HepG2 (cell line): ENCODE data around the gene GBGT1. TPM values are rescaled to one million over a fixed set of nuclear protein-coding genes. Genes with fewer than 3 reads are reported as not detected.

ENCODE experiments used
- ATAC-seq: fragments of 200-7000 bp; cut with Tn5 transposase; 3 replicates; pipeline ENCODE4 v1.9.1; 2020; ENCODE audit warnings: mild to moderate bottlenecking, moderate library complexity
- BruUV-seq: library from RNA; stranded (reverse); fragments of 400-500 nt; replicated peaks from 2 replicates; lab custom pipeline; 2021; lab: Mats Ljungman, UMichigan
- CTCF ChIA-PET: fragments of 300-600 bp; formaldehyde crosslinking; extraction: SDS; loops from one replicate; lab custom pipeline; 2021; ENCODE audit warnings: low total read pairs, inconsistent platforms, low intra/inter-chr PET ratio; lab: Yijun Ruan, JAX
- POLR2A ChIA-PET: fragments of 350-600 bp; sonication (Branson Sonifier 250); formaldehyde crosslinking; loops from one replicate; lab custom pipeline; 2020; ENCODE audit warnings: antibody characterized with exemption, inconsistent platforms; lab: Yijun Ruan, JAX
- DNase-seq: peaks from one replicate; pipeline ENCODE4 v3.0.0-alpha.2; 2015; ENCODE audit warnings: low spot score
- FAIRE-seq: peaks from 3 replicates; lab custom pipeline; 2011; peaks lifted over from hg19 to GRCh38; lab: Jason Lieb, UNC
- H2AFZ ChIP-seq: one replicate; pipeline ENCODE4 v1.6.1; 2011; ENCODE audit warnings: low read length, inconsistent platforms
- H3K27ac ChIP-seq: fragments of 300-600 bp; 3 replicates; pipeline ENCODE4 v1.8.0; 2011; ENCODE audit warnings: mixed run types, mild to moderate bottlenecking, mixed read lengths, low read length, inconsistent platforms; ENCODE audit not compliant: insufficient read depth; ENCODE audit errors: extremely low read length
- H3K27me3 ChIP-seq, 2 experiments: fragments of 200-600 bp in 1 of 2; 2 replicates in 1 of 2; 3 replicates in 1 of 2; pipeline versions ENCODE4 v1.6.0 to v1.8.0; 2011; ENCODE audit warnings: low read length in 2 of 2, mild to moderate bottlenecking in 2 of 2, moderate library complexity in 2 of 2, inconsistent platforms in 1 of 2; ENCODE audit not compliant: insufficient read depth in 2 of 2, control insufficient read depth in 1 of 2
- H3K36me3 ChIP-seq, 2 experiments: fragments of 200-600 bp in 1 of 2; replicated peaks in 1 of 2; 2 replicates in 1 of 2; 3 replicates in 1 of 2; pipeline versions ENCODE4 v1.5.1 to v1.8.0; 2011; ENCODE audit warnings: low read length in 2 of 2, inconsistent platforms in 1 of 2; ENCODE audit not compliant: insufficient read depth in 2 of 2, control insufficient read depth in 1 of 2
- H3K4me1 ChIP-seq: 2 replicates; pipeline ENCODE4 v1.5.1; 2012; ENCODE audit warnings: low read length, inconsistent platforms; ENCODE audit not compliant: insufficient read depth
- H3K4me2 ChIP-seq: 2 replicates; pipeline ENCODE4 v1.6.0; 2011; ENCODE audit warnings: low read depth, low read length, inconsistent platforms
- H3K4me3 ChIP-seq, 3 experiments: fragments of 200-600 bp in 1 of 3; sonication (generic), shearing (Covaris generic) in 1 of 3; replicated peaks in 1 of 3; 2 replicates each; pipeline ENCODE4 v1.5.1; 2011 to 2016; ENCODE audit warnings: low read length in 3 of 3, inconsistent platforms in 2 of 3, low read depth in 2 of 3, mild to moderate bottlenecking in 2 of 3, control low read depth in 1 of 3, mixed read lengths in 1 of 3; ENCODE audit not compliant: insufficient read depth in 1 of 3
- H3K79me2 ChIP-seq: one replicate; pipeline ENCODE4 v1.6.1; 2011; ENCODE audit warnings: low read length, inconsistent platforms; ENCODE audit not compliant: insufficient read depth
- H3K9ac ChIP-seq: 2 replicates; pipeline ENCODE4 v1.6.0; 2011; ENCODE audit warnings: mild to moderate bottlenecking, low read depth, low read length, inconsistent platforms; ENCODE audit not compliant: insufficient read depth
- H3K9me3 ChIP-seq: 2 replicates; pipeline ENCODE4 v1.5.1; 2012; ENCODE audit warnings: mild to moderate bottlenecking, low read length
- H4K20me1 ChIP-seq: 2 replicates; pipeline ENCODE4 v1.6.0; 2011; ENCODE audit warnings: inconsistent platforms, mild to moderate bottlenecking, low read length, moderate library complexity; ENCODE audit not compliant: insufficient read depth
- AGO2 ChIP-seq: fragments of 200-400 bp; formaldehyde crosslinking; optimal IDR thresholded peaks from 2 replicates; pipeline ENCODE3; 2017; ENCODE audit warnings: mild to moderate bottlenecking, low read depth, low read length, moderate library complexity
- HNRNPL ChIP-seq: fragments of 200-400 bp; formaldehyde crosslinking; IDR thresholded peaks from 2 replicates; pipeline ENCODE4 v1.6.1; 2017; ENCODE audit warnings: mild to moderate bottlenecking, low read depth, low read length
- MYC ChIP-seq: sonication (generic); formaldehyde crosslinking; IDR thresholded peaks from 2 replicates; pipeline ENCODE4 v1.9.0; 2021; ENCODE audit warnings: missing genetic modification reagents, borderline replicate concordance
- RFX5 ChIP-seq: IDR thresholded peaks from 2 replicates; pipeline ENCODE4 v1.6.1; 2011; ENCODE audit warnings: low read depth, low read length, improper control_type of control experiment
- ZNF225 ChIP-seq: sonication (generic); formaldehyde crosslinking; IDR thresholded peaks from 2 replicates; pipeline ENCODE4 v1.4.0; 2020; ENCODE audit warnings: mild to moderate bottlenecking, missing genetic modification reagents
- WGBS: methylation state at CpG from one replicate; pipeline ENCODE4 v1.1.6; 2017; ENCODE audit warnings: low lambda C conversion rate; 5-methylcytosine and 5-hydroxymethylcytosine counted together
- in situ Hi-C: cut with HindIII; loops from 2 replicates; pipeline ENCODE4 v1.10.0; 2017; ENCODE audit warnings: low pct_unique_long_range_greater_than_20kb; ENCODE audit not compliant: extremely low pct_ligation_motif_present
- intact Hi-C: fragments of 100-400 bp; cut with micrococcal nuclease; formaldehyde crosslinking; loops from one replicate; pipeline ENCODE4 v1.10.0; 2022; ENCODE audit not compliant: unreplicated experiment
- polyA plus RNA-seq, 8 experiments: library from polyadenylated mRNA; depleted of rRNA in 3 of 8; stranded (reverse) in 7 of 8; unstranded in 1 of 8; fragments of >200 nt; fragmentation: Illumina TruSeq in 4 of 8; extraction: Trizol in 4 of 8; gene quantifications; 2 replicates each; pipeline versions ENCODE4 v1.2.1 to v1.2.3, GENCODE V29; 2011 to 2016; ENCODE audit warnings: low read depth in 4 of 8, missing spikeins in 1 of 8, mixed read lengths in 1 of 8; ENCODE audit not compliant: insufficient read depth in 1 of 8
- total RNA-seq, 5 experiments: library from RNA; depleted of rRNA; stranded (reverse); fragments of >200 nt; fragmentation: Illumina TruSeq; extraction: Trizol; gene quantifications; 2 replicates each; pipeline ENCODE4 v1.2.3, GENCODE V29; 2016; ENCODE audit warnings: low read depth in 1 of 5
- TF ChIP-seq, protein P1 (sequence below): sonication (generic); formaldehyde crosslinking; IDR thresholded peaks from 2 replicates; pipeline ENCODE4 v1.8.1; 2023; ENCODE audit warnings: mild to moderate bottlenecking, missing genetic modification reagents

Gene GBGT1
- total and polyA plus RNA-seq, 2 of the 13 experiments (the other 11 are each of a cell fraction or from before 2014, with no cell fraction given), result not detected

DNA sequence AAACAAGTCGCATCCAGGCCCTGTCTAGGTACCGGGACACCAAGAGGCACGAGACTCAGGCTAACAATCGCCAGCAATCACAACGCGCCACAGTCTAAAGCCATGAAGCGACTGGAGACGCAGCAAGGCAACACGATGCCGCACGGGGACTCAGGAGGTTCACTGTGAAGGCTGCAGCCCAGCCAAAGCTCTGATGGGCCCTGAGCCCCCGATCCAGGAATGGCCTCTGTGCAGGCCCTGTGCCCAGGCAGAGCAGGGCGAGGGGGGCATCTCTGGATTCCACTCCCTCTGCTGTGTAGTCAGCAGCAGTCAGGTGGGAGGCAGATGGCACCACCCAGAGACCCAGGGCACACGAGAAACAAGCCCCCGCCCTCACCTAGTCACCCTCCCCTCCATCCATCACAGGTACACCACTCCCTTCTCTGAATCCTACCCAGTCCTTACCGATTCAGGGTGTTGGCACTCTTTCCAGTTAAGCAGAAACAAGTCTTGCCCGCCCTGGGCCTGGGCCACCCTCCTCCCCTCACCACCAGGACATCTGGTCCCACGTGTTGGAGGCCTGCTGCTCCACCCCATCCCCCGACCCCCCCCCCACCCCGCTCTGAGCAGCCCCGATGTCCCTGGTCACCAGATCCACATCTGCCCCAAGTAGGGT is 43.7 kb downstream of the GBGT1 start (continued):
- TF ChIP-seq ZNF225 (CRISPR knock-in tag) (0 out of 2 replicates have a peak, but pooled peaks have one; percentile 9), HNRNPL (0 out of 2 replicates have a peak, but pooled peaks have one; percentile 45)

DNA sequence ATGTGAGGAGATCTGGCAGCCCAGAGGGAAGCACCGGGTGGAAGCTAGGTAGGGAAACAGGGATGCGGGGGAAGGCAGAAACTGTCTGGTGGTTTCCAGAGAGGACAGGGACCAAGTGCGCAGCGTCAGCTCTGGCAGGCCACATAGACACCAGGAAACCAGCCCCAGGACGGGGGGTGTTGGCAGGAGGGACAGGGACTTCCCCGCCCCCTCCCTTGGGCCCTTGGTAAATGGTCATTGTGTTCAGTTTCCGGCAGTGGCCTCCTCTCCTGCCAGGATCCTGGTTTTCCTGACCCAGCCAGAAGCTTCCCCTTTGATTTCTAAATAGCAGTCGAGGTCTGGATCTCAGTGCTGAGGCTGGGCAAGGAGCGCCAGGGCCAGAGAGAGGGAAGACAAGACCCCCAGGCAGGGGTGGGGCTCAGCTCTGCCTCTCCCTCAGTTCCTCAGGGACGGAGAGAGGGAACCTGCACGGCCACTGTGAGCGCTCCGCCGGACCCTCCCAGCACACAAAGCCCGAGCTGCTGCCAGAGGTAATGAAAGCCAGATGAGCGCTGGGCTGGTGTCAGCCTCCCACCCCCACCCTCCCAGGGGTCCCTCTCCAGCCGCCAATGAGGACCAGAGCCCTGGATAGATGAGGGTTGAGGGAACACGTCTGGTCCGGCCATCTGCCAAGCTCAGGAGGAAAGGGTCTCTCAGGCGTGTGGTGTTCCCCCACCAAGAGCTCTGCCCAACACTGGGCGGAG is 44.4 kb downstream of the GBGT1 start:
- peaks cover 57% of the 10 kb centered on the region for H3K4me1 ChIP-seq
- DNase-seq (no peak), ATAC-seq (no peak), FAIRE-seq (no peak)
- H3K27ac ChIP-seq, result no peak overlapping the region
- peaks cover 20% of the 10 kb centered on the region; the same call in 1 of the 2 replicates for H4K20me1 ChIP-seq
- H3K27me3 ChIP-seq, result no peaks in the 10 kb centered on the region
- in situ Hi-C loops, result no loop called here
- TF ChIP-seq RFX5 (no peak), MYC (CRISPR knock-in tag) (peak; percentile 25; the same call in 1 of the 2 replicates), AGO2 (peak; percentile 65)
- TF ChIP-seq, protein P1, sequence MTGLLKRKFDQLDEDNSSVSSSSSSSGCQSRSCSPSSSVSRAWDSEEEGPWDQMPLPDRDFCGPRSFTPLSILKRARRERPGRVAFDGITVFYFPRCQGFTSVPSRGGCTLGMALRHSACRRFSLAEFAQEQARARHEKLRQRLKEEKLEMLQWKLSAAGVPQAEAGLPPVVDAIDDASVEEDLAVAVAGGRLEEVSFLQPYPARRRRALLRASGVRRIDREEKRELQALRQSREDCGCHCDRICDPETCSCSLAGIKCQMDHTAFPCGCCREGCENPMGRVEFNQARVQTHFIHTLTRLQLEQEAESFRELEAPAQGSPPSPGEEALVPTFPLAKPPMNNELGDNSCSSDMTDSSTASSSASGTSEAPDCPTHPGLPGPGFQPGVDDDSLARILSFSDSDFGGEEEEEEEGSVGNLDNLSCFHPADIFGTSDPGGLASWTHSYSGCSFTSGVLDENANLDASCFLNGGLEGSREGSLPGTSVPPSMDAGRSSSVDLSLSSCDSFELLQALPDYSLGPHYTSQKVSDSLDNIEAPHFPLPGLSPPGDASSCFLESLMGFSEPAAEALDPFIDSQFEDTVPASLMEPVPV, result 0 out of 2 replicates have a peak, but pooled peaks have one; percentile 28
- intact Hi-C loops, result no loop called here
- no peaks in the 10 kb centered on the region for H3K9me3 ChIP-seq
- ChIA-PET POLR2A (no interaction called here), CTCF (no interaction called here)
- BruUV-seq, result no TSS peak
- 91% methylated on average over 15 of the region's 21 CpGs for WGBS
- no peaks in the 10 kb centered on the region; a peak in 1 of 5 replicates for H3K36me3 ChIP-seq
- H3K4me2 ChIP-seq, result peak overlapping the region; percentile 98
- H3K79me2 ChIP-seq, result no peaks in the 10 kb centered on the region
- H2AFZ ChIP-seq, result no peak overlapping the region
- peak overlapping the region in 2 of 3 experiments; percentile 67 to 81; a peak in 4 of 6 replicates for H3K4me3 ChIP-seq
- peak overlapping the region; percentile 35; the same call in 1 of the 2 replicates for H3K9ac ChIP-seq
